ENCODE measurements around the gene CLSTN2.
A peak's percentile ranks its signal among the peaks of the same experiment; 100 is the strongest.

Gene CLSTN2

DNA sequence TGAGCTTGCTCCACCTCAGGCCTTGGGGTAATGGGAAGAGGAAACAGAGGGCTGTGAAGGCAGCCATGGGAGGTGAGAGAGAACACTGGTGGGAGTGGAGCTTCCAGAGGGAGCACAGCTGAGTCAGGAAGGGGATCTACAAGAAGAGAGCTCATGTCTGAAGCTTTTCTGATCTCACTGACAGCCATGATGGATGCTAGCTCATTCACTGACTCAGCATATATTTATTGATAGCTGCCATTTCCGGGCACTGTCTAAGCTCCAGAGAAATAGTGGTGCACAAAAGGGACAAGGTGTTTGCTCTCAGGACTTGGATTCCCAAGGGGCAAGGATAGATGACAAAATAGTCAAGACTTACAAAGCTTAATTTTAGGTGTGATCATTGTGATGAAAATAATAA lies 218.8 kb downstream of the CLSTN2 start:
- DNase-seq: no peak

DNA sequence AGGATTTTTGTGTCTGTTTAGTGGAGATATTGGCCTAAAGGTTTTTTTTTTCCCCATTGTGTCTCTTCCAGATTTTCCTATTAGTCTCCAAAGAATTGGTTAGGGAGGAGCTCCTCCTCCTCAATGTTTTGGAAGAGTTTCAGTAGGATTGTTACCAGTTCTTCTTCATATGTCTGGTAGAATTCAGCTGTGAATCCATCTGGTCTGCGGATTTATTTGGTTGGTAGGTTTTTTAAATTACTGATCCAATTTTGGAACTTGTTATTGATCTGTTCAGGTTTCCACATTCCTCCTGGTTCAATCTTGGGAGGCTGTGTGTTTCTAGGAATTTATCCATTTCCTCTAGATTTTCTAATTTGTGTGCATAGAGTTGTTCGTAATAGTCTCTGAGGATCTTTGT lies 222.2 kb downstream of the CLSTN2 start:
- no peak for DNase-seq

DNA sequence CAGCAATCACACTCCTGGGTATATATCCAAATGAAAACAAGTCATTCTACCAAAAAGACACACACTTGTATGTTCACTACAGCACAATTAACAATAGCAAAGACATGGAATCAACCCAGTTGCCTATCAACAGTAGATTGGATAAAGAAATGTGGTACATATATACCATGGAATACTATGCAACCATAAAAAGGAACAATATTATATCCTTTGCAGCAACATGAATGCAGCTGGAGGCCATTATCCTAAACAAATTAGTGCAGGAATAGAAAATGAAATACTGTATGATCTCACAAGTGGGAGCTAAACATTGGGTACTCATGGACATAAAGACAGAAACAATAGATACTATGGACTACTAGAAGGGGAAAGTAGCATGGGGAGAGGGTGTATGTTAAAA lies 224.7 kb downstream of the CLSTN2 start:
- no peak for DNase-seq

DNA sequence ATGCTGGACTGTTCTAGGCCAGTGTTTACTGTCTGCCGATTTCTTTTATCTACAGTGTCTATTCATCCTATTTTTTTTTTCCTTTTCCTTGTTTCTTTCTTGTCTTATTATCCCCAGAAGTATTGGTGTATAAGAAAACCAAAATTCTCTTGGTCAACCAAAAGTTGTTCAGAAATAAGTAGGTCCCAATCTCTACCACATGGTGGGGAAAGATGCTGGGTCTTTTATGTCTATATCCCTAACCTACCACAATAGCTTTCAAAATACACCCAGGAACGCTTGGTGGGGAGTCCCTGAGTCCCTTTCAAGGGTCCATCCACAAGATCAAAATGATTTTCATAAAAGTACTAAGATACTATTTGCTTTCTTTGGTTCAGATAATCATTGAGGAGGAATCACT lies 225.6 kb downstream of the CLSTN2 start:
- DNase-seq: no peak

GRCh38 chr3:140162551-140162950 lies 227.6 kb downstream of the CLSTN2 start:
- no peak for DNase-seq

GRCh38 chr3:140163159-140163763 lies 228.3 kb downstream of the CLSTN2 start:
- no peak for DNase-seq

DNA sequence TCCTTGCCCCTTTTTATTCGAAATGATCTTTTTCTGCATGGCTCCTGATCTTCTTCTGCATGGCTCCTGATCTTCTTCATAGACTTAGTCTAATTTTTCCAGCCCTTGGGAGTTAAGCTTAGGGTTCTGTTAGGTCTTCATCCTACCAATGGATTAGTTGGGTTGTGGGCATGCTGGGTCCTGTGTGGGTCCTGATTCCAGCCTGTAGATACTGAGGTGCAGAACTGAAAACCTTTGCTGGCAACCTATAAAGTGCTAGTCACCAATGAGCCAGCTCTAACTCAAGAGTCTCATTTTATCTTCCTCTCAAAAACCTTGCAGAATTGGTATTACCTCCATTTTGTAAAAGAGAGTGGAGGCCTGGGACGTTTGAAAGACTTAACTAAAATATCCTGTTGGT lies 229.2 kb downstream of the CLSTN2 start:
- DNase-seq: no peak

DNA sequence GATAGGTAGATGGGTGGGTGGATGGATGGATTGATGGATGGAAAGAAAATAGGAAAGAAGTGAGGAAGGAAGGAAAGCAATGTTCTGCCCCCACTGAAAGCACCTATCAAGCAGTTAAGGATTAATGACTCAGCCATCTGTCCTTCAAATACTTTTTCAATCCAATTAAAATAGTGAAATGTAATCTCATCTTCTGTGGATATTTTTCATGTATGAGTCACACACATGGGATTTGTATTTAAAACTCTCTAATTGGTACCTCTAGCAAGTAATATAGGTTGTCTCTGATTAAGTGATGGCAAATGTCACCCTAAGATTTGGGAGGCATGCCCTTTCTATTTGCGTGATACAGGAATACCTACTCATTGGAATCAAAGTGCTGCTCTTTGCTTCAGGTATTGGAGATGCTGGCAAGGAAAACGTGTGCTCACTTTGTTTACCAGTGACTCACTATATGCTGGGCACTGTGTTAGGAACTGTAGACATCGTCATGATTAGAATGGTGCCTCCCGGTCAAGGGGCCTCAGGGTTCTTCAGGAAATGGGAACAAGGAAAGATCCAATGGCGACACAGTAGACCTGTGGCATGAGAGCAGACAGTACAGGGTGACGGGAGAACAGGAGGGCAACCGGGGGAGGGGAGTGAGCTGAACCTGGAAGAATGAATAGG lies 230.1 kb downstream of the CLSTN2 start:
- no peak for DNase-seq

DNA sequence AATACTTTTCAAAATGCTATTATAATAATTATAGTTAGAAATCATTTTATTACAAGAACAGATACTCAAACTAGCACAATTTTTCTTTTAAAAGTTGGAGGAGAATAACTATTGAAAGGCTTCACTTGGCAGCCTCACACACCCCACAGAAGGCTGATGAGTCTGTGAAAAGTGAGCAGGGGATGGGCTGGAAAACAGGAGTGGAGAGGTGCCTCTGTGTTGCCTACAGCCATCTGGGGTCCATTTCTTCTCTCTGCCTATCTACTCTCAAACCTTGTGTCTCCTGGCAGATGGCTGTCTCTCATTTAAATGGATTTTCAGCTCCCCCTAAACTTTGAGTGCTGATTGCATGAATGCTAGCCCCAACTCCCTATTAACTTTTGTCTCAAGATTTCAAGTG lies 230.8 kb downstream of the CLSTN2 start:
- no peak for DNase-seq

DNA sequence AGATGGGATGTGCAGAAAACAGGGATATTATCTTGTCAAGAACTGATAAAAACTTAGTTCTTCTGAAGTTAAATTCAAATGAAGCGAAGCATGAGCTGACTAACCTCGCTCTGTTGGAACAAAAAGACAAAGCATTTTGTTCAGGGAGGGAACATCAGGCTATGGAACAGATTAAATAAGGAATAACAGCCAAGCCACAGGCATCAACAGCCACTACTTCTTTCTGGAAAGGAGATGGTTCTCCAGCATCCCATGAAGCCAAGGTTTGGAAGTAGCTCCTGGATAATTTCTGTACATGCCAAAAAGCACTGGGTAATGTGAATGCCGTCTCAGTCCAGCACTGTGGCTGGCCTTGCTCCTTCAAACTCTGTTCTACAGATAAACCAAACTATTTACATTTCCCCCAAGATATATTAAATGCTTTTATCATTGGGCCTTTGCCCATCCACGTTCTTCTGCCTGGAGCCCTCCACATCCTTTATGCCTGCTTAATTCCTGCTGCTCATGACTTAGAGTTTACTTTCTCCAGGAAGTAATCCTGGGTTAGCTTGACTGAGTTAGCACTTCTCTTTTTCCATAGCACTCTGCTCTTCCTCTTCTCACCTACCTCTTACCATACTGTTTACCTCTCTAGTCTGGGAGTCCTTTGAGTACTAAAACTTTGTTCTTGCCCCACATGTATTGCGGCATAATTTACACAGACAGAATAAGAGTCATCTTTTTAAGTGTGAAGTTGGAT lies 232.0 kb downstream of the CLSTN2 start:
- no peak for DNase-seq

DNA sequence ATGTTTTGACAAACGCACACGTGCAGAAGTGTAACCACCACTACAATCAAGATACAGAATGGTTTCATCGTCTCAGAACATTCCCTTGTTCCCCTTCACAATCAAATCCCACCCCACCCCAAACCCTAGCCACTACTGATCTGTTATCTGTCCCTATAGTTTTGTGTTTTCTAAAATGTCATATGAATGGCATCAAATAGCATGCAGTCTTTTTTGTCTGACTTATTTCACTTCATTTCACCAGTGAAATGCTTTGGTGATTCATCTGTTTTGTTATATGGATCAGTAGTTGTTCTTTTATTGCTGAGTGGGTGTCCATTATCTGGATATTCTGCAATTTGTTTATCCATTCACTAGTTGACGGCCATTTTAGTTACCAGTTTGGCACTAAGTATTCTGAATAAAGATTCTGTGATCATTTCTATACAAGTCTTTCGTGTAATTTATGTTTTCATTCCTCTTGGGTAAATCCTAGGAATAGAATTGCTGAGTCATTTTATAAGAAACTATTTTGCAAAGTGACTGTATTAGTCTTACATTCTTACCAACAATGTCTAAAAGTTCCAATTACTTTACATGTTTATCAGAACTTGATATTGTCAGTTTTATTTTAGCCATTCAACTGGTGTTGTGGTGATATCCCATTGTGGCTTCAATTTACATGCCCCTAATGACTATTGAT lies 232.8 kb downstream of the CLSTN2 start:
- DNase-seq: no peak

GRCh38 chr3:140170612-140171011 lies 235.6 kb downstream of the CLSTN2 start:
- DNase-seq: no peak

GRCh38 chr3:140176526-140176925 lies 241.5 kb downstream of the CLSTN2 start:
- no peak for DNase-seq

DNA sequence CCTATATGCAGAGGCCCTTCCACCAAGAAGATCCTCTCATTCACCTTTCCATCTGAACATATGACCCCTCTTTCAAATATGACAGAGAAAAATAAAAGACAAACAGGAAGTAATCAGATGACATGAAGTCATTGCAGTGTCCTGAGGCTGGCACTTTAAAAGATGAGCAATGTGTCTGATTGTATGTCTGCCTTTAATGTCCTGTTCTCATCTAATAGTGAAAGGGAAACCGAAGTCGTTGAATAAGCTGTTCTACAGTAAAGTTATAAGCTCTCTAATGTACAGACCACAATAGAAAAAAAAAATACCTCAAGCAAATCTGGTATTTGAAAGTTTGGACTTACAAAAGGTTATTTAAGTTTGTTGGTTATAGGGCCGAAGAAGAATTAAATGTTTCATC lies 243.0 kb downstream of the CLSTN2 start:
- no peak for DNase-seq

DNA sequence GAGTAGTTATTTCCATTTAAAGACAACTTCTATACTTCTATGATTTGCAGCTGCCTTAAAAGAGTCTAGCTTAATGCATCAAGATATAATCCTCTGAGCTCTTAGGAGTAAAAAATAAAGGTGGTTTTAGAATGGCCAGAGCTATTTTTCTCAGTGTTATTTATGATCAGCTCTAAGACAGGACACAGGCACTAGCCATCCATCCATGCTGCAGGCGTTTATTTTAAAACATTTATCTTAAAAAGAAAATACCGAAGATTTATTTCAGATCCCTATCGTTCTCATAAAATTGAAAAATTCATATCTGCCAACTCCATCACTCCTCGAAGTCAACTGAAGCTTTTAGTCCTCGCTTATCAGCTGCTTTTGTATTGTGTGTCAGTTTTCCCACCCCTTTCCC lies 243.5 kb downstream of the CLSTN2 start:
- no peak for DNase-seq

GRCh38 chr3:140180603-140181002 lies 245.6 kb downstream of the CLSTN2 start:
- peak; percentile 51 for DNase-seq

- DNase-seq: no peak
Measured at GRCh38 chr3:140185375-140185774, 250.4 kb downstream of the CLSTN2 start.

DNA sequence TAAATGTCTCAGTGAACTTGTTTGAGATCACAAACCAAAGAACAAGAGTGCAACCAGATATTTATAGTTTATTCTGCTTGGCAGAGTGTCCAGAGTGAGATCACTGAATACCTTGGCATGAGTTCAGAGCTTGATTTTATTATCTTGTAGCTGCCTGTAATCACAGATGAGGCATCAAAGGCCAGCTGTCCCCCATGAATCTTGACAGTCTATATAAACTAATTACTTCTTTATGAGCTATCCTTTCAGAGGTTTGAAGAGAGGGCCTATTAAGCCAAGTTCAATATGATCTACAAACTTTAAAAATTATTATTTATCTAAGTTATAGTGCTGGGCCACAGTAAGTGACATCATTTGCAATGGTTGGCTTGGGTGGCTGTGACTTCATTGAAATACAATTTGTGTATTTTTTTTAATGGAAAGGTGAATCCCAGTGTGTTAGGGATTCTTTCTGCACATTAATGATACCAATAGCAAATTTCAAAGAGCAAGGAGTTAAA lies 251.5 kb downstream of the CLSTN2 start:
- no peak for DNase-seq

GRCh38 chr3:140187028-140187427 lies 252.0 kb downstream of the CLSTN2 start:
- DNase-seq: no peak

- no peak for DNase-seq
Measured at GRCh38 chr3:140187656-140188221, 252.8 kb downstream of the CLSTN2 start.

DNA sequence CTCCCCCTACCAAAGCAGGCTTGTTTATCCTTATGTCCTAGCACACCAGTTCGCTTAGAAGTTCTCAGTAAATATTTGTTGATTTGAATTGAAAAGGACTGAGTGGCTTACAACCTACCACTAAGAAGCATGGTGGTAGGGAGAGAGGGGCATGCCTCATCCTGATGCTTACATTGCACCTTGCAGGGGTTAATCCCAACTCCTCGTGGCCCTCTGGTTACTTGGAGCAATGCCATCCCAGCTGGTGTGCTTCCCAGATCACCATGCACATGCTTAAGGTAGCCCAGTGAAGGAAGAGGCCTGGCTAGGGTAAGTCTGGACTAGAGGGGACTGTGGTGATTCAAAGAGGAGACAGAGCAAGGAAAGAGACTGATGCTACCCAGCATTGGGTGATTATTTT lies 253.3 kb downstream of the CLSTN2 start:
- no peak for DNase-seq

GRCh38 chr3:140189267-140189666 lies 254.3 kb downstream of the CLSTN2 start:
- no peak for DNase-seq

DNA sequence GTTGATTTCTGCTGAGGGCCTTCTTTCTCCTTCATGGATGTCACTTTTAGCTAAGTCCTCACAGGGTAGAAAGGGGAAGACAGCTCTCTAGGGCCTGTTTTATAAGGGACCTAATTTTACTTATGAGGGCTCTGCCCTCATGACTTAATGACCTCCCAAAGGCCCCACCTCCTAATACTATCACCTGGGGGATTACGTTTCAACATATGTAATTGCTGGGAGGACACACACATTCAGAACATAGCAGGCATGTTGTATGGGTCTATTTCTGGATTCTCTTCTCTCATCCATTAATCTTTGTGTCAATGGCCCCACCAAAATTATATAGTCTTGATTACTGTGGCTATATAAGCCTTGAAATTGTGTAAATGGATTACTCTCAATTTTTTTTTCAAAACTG lies 255.0 kb downstream of the CLSTN2 start:
- no peak for DNase-seq
